HCT116 (cell line): ENCODE measurements around the gene TBC1D14. TPM values are rescaled to one million over a fixed set of nuclear protein-coding genes. Genes with fewer than 3 reads are reported as not detected.

Experiments
- ATAC-seq: fragments of 200-7000 bp; cut with Tn5 transposase; 2 replicates; pipeline ENCODE4 v1.9.1; 2020; ENCODE audit warnings: mild to moderate bottlenecking, moderate library complexity
- BruUV-seq: library from RNA; stranded (reverse); fragments of 400-500 nt; replicated peaks from 2 replicates; lab custom pipeline; 2021; lab: Mats Ljungman, UMichigan
- CTCF ChIA-PET: fragments of 300-600 bp; sonication (Branson Sonifier 250); formaldehyde crosslinking; loops from one replicate; lab custom pipeline; 2021; ENCODE audit warnings: antibody characterized with exemption; lab: Charles Lee
- POLR2A ChIA-PET: fragments of 300-600, 350-600 bp; sonication (Branson Sonifier 250); formaldehyde crosslinking; loops from one replicate; lab custom pipeline; 2021; ENCODE audit warnings: antibody characterized with exemption; lab: Charles Lee
- RAD21 ChIA-PET, 2 experiments: fragments of 300-600 bp; sonication (Branson Sonifier 250); formaldehyde crosslinking; loops; one replicate each; lab custom pipeline; 2023; ENCODE audit warnings: low total read pairs in 2 of 2; ENCODE audit not compliant: uncharacterized antibody in 2 of 2, unreplicated experiment in 2 of 2, low non-redundant PET in 1 of 2; lab: Charles Lee
- DNase-seq: peaks from one replicate; pipeline ENCODE4 v3.0.0-alpha.2; 2010; ENCODE audit warnings: low read depth, low spot score
- H2AFZ ChIP-seq: fragments of 200-600 bp; shearing (Covaris generic), sonication (generic); 2 replicates; pipeline ENCODE4 v1.6.1; 2017; ENCODE audit warnings: low read depth, mixed run types, mixed read lengths, antibody characterized with exemption, low read length; ENCODE audit not compliant: poor library complexity, severe bottlenecking
- H3K27ac ChIP-seq: 2 replicates; pipeline ENCODE4 v1.5.1; 2012; ENCODE audit warnings: low read depth, low read length
- H3K27me3 ChIP-seq: fragments of 200-600 bp; sonication (generic); 2 replicates; pipeline ENCODE4 v1.6.1; 2016; ENCODE audit warnings: mixed run types, low read length, mixed read lengths; ENCODE audit not compliant: insufficient read depth
- H3K36me3 ChIP-seq, 2 experiments: fragments of 200-500 bp in 1 of 2; fragments of 200-600 bp in 1 of 2; sonication (Bioruptor generic) in 1 of 2; sonication (generic) in 1 of 2; 2 replicates each; pipeline versions ENCODE4 v1.5.1 to v1.6.1; 2014 to 2016; ENCODE audit warnings: low read length in 2 of 2, inconsistent platforms in 1 of 2, mixed read lengths in 1 of 2, mixed run types in 1 of 2; ENCODE audit not compliant: insufficient read depth in 2 of 2, control insufficient read depth in 1 of 2
- H3K4me1 ChIP-seq, 2 experiments: fragments of 200-600 bp in 1 of 2; sonication (generic) in 1 of 2; 2 replicates each; pipeline versions ENCODE4 v1.5.1 to v1.6.1; 2012 to 2017; ENCODE audit warnings: low read length in 2 of 2, inconsistent platforms in 1 of 2, mild to moderate bottlenecking in 1 of 2, mixed read lengths in 1 of 2, mixed run types in 1 of 2, moderate library complexity in 1 of 2; ENCODE audit not compliant: insufficient read depth in 2 of 2, control insufficient read depth in 1 of 2
- H3K4me2 ChIP-seq: fragments of 200-600 bp; sonication (generic); 2 replicates; pipeline ENCODE4 v1.6.1; 2017; ENCODE audit warnings: mixed run types, low read length, mixed read lengths
- H3K4me3 ChIP-seq, 2 experiments: fragments of 200-600 bp in 1 of 2; sonication (generic) in 1 of 2; replicated peaks in 1 of 2; 2 replicates each; pipeline ENCODE4 v1.5.1; 2011 to 2016; ENCODE audit warnings: low read length in 2 of 2, control low read depth in 1 of 2, low read depth in 1 of 2, mild to moderate bottlenecking in 1 of 2, mixed read lengths in 1 of 2, mixed run types in 1 of 2
- H3K79me2 ChIP-seq: fragments of 200-600 bp; sonication (generic); 2 replicates; pipeline ENCODE4 v1.6.1; 2017; ENCODE audit warnings: mild to moderate bottlenecking, mixed run types, low read length, moderate library complexity, mixed read lengths; ENCODE audit not compliant: insufficient read depth
- H3K9ac ChIP-seq: fragments of 200-600 bp; sonication (generic); 2 replicates; pipeline ENCODE4 v1.6.1; 2016; ENCODE audit warnings: low read length, mixed read lengths
- H3K9me2 ChIP-seq: fragments of 200-600 bp; sonication (generic), shearing (Covaris generic); 2 replicates; pipeline ENCODE4 v1.6.1; 2017; ENCODE audit warnings: mixed run types, mild to moderate bottlenecking, moderate library complexity; ENCODE audit not compliant: insufficient read depth
- H3K9me3 ChIP-seq, 2 experiments: fragments of 200-500 bp in 1 of 2; fragments of 200-600 bp in 1 of 2; sonication (Bioruptor generic) in 1 of 2; sonication (generic) in 1 of 2; 2 replicates each; pipeline ENCODE4 v1.6.1; 2014 to 2017; ENCODE audit warnings: low read length in 2 of 2, mixed read lengths in 2 of 2, inconsistent platforms in 1 of 2, low read depth in 1 of 2, mild to moderate bottlenecking in 1 of 2, mixed run types in 1 of 2, moderate library complexity in 1 of 2; ENCODE audit not compliant: control insufficient read depth in 1 of 2, insufficient read depth in 1 of 2
- H4K20me1 ChIP-seq: fragments of 200-600 bp; sonication (generic), shearing (Covaris generic); 2 replicates; pipeline ENCODE4 v1.6.1; 2017; ENCODE audit warnings: mixed run types, mild to moderate bottlenecking, moderate library complexity; ENCODE audit not compliant: insufficient read depth
- CBX3 ChIP-seq: IDR thresholded peaks from 2 replicates; pipeline ENCODE4 v1.6.1; 2012; ENCODE audit warnings: low read depth
- FOSL1 ChIP-seq: IDR thresholded peaks from 2 replicates; pipeline ENCODE4 v1.6.1; 2012; ENCODE audit warnings: low read depth
- JUND ChIP-seq: IDR thresholded peaks from 2 replicates; pipeline ENCODE4 v1.6.1; 2012
- POLR2A ChIP-seq: IDR thresholded peaks from 2 replicates; pipeline ENCODE4 v1.7.0; 2011; ENCODE audit warnings: borderline replicate concordance; ENCODE audit not compliant: insufficient read depth, insufficient read length; ENCODE audit errors: extremely low read depth
- POLR2AphosphoS5 ChIP-seq: IDR thresholded peaks from 2 replicates; pipeline ENCODE4 v1.6.1; 2011; ENCODE audit warnings: mild to moderate bottlenecking, low read depth, low read length, moderate library complexity
- SP1 ChIP-seq: IDR thresholded peaks from 2 replicates; pipeline ENCODE4 v1.6.1; 2012; ENCODE audit warnings: low read depth
- SRF ChIP-seq: IDR thresholded peaks from 2 replicates; pipeline ENCODE4 v1.6.1; 2012; ENCODE audit warnings: low read depth
- YY1 ChIP-seq: IDR thresholded peaks from 2 replicates; pipeline ENCODE4 v1.6.1; 2011; ENCODE audit warnings: low read length, low read depth, moderate library complexity, mild to moderate bottlenecking; ENCODE audit not compliant: insufficient replicate concordance; ENCODE audit errors: extremely low read depth
- ZFX ChIP-seq: fragments of 450-650 bp; IDR thresholded peaks from 2 replicates; pipeline ENCODE4 v1.6.1; 2017
- ZNF274 ChIP-seq: fragments of 200-500 bp; sonication (Bioruptor generic); IDR thresholded peaks from 2 replicates; pipeline ENCODE4 v1.6.1; 2014; ENCODE audit warnings: mild to moderate bottlenecking, low read depth, low read length, inconsistent platforms
- intact Hi-C: fragments of 100-400 bp; cut with micrococcal nuclease; formaldehyde crosslinking; loops from 2 replicates; pipeline ENCODE4 v1.10.0; 2022
- total RNA-seq: library from RNA; stranded (reverse); gene quantifications from one replicate; pipeline ENCODE4 v1.2.1, GENCODE V29; 2021; ENCODE audit not compliant: unreplicated experiment
- TF ChIP-seq, protein P1 (sequence below): IDR thresholded peaks from 2 replicates; pipeline ENCODE4 v1.6.1; 2011; ENCODE audit warnings: mild to moderate bottlenecking, low read length, moderate library complexity; ENCODE audit not compliant: insufficient replicate concordance; ENCODE audit errors: extremely low read depth
- TF ChIP-seq, protein P2 (sequence below), 3 experiments: fragments of 200-600 bp in 1 of 3; sonication (generic) in 1 of 3; IDR thresholded peaks in 2 of 3; conservative IDR thresholded peaks in 1 of 3; 2 replicates each; pipeline ENCODE4 v1.5.1; 2012 to 2017; ENCODE audit warnings: low read depth in 2 of 3, low read length in 2 of 3, antibody characterized with exemption in 1 of 3, borderline replicate concordance in 1 of 3, control low read depth in 1 of 3, mild to moderate bottlenecking in 1 of 3, mixed read lengths in 1 of 3, mixed run types in 1 of 3, moderate library complexity in 1 of 3; ENCODE audit not compliant: insufficient read depth in 1 of 3
- TF ChIP-seq, protein P3 (sequence below): IDR thresholded peaks from 2 replicates; pipeline ENCODE4 v1.6.1; 2012

The TBC1D14 gene
- total RNA-seq, 1 experiment from 2014 or later: 62.9 TPM

DNA sequence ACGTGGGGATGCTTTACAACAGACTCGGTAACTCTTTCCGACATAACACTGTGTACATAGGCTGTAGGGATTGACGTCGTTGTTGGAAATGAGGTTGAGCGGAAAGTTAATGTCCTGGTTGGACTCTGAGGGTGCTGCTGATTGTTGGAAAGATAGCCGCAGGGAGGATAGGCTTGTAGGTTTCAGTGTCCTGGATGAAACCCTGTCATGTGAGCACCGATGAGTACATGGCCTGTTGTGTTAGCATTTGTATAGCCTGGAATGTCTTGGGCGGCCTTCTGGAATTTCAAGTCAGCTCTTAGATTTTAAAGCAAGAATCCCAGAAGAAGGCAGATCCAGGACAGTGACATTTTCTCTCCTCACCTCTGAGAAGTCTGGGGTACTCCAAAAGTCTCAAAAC is 63.3 kb downstream of the TBC1D14 start:
- 0 out of 2 replicates have a peak, but pooled peaks cover 3% of the 10 kb centered on the region for H4K20me1 ChIP-seq
- TF ChIP-seq, protein P1, sequence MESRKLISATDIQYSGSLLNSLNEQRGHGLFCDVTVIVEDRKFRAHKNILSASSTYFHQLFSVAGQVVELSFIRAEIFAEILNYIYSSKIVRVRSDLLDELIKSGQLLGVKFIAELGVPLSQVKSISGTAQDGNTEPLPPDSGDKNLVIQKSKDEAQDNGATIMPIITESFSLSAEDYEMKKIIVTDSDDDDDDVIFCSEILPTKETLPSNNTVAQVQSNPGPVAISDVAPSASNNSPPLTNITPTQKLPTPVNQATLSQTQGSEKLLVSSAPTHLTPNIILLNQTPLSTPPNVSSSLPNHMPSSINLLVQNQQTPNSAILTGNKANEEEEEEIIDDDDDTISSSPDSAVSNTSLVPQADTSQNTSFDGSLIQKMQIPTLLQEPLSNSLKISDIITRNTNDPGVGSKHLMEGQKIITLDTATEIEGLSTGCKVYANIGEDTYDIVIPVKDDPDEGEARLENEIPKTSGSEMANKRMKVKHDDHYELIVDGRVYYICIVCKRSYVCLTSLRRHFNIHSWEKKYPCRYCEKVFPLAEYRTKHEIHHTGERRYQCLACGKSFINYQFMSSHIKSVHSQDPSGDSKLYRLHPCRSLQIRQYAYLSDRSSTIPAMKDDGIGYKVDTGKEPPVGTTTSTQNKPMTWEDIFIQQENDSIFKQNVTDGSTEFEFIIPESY: no peak
- TF ChIP-seq SRF (no peak), SP1 (no peak), JUND (no peak), POLR2A (no peak), ZNF274 (no peak), YY1 (no peak), FOSL1 (no peak), POLR2AphosphoS5 (no peak), CBX3 (no peak), ZFX (no peak)
- TF ChIP-seq, protein P2, sequence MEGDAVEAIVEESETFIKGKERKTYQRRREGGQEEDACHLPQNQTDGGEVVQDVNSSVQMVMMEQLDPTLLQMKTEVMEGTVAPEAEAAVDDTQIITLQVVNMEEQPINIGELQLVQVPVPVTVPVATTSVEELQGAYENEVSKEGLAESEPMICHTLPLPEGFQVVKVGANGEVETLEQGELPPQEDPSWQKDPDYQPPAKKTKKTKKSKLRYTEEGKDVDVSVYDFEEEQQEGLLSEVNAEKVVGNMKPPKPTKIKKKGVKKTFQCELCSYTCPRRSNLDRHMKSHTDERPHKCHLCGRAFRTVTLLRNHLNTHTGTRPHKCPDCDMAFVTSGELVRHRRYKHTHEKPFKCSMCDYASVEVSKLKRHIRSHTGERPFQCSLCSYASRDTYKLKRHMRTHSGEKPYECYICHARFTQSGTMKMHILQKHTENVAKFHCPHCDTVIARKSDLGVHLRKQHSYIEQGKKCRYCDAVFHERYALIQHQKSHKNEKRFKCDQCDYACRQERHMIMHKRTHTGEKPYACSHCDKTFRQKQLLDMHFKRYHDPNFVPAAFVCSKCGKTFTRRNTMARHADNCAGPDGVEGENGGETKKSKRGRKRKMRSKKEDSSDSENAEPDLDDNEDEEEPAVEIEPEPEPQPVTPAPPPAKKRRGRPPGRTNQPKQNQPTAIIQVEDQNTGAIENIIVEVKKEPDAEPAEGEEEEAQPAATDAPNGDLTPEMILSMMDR (IDR thresholded peaks at IDR 0.05 in 2 of 3, conservative IDR thresholded peaks at IDR 0.05 in 1 of 3; ENCODE audit: borderline replicate concordance in 1 of 3, insufficient read depth in 1 of 3, low read depth in 2 of 3, low read length in 2 of 3): no peak
- TF ChIP-seq, protein P3, sequence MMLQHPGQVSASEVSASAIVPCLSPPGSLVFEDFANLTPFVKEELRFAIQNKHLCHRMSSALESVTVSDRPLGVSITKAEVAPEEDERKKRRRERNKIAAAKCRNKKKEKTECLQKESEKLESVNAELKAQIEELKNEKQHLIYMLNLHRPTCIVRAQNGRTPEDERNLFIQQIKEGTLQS: no peak
- TF ChIP-seq, all 23 proteins: peak for 0
- ChIA-PET RAD21 (no interaction called here), CTCF (no interaction called here), POLR2A (no interaction called here)
- H3K9ac ChIP-seq: no peak overlapping the region
- BruUV-seq: no TSS peak
- H3K27ac ChIP-seq: no peak overlapping the region
- H3K36me3 ChIP-seq: no peaks in the 10 kb centered on the region
- H3K4me1 ChIP-seq: peaks cover 3% of the 10 kb centered on the region in 2 experiments; a peak in 1 of 4 replicates
- H3K4me2 ChIP-seq: no peak overlapping the region
- intact Hi-C loops: loop anchor here (10.0 kb wide), 1 partner anchor 248 kb away; no protein-coding TSS in a partner anchor
- no peak overlapping the region for H2AFZ ChIP-seq
- H3K79me2 ChIP-seq: no peaks in the 10 kb centered on the region; the same call in 1 of the 2 replicates
- no peaks in the 10 kb centered on the region for H3K9me3 ChIP-seq
- H3K4me3 ChIP-seq: no peak overlapping the region
- H3K27me3 ChIP-seq: no peaks in the 10 kb centered on the region
- no peak for ATAC-seq
- H3K9me2 ChIP-seq: no peaks in the 10 kb centered on the region
- no peak for DNase-seq
